A172 (cell line): ENCODE measurements around the gene U2AF2. TPM values are rescaled to one million over a fixed set of nuclear protein-coding genes. Genes with fewer than 3 reads are reported as not detected.
A peak's percentile ranks its signal among the peaks of the same experiment; 100 is the strongest.

Experiments used
- DNase-seq: peaks from one replicate; pipeline ENCODE4 v3.0.0-alpha.2; 2015; ENCODE audit warnings: low spot score
- total RNA-seq: library from RNA; depleted of rRNA; stranded (reverse); fragments of >200 nt; shearing (Covaris generic); gene quantifications from 2 replicates; pipeline ENCODE4 v1.2.3, GENCODE V29; 2014

U2AF2 gene
- total RNA-seq, 1 experiment from 2014 or later, result 143 TPM

DNA sequence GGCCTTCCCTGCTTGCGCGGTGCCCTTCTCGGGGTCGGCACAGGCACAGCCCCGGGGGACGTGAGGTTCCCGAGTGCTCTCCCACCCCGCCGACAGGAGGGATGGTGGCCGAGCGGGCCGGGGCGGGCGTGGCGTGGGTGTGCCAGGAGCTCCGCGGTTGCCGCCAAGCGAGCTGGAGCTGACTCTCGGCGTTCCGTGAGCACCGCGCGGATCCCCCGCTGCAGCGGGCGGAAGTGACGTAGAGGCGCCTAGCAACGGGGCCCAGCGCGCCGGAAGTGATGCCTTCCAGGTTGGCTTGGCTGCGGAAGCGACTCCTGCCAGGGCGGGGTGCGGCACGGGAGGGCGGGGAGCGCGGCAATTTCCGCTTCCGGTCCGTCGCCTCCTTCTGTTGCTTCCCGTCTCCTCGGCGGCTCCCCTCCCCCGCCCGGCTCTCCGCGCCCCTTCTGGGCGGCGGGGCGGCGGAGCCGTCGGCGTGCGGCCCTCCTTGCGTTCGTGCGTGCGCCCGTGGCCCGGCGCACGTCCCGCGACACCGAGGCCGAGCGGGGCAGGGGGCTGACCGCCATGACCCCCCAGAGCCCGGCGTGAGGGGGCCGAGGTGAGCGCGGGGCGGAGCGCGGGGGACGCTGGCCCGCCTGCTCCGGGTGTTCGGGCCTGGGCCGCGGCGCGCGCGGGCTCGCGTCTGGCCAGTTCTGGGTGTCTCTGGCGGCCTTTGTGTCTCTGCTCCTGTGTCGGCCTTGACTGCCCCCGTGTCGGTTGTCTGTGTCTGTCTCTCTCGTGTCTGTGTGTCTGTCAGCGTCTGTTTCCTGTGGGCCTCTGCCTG is 20.2 kb downstream of the U2AF2 start, which contains the start of gene EPN1:
Gene EPN1 (plus strand): TSS at position 386 of the 820 bp plus-strand sequence. CDS start 3,402 bp downstream, outside the sequence.
- peak; percentile 98 for DNase-seq

DNA sequence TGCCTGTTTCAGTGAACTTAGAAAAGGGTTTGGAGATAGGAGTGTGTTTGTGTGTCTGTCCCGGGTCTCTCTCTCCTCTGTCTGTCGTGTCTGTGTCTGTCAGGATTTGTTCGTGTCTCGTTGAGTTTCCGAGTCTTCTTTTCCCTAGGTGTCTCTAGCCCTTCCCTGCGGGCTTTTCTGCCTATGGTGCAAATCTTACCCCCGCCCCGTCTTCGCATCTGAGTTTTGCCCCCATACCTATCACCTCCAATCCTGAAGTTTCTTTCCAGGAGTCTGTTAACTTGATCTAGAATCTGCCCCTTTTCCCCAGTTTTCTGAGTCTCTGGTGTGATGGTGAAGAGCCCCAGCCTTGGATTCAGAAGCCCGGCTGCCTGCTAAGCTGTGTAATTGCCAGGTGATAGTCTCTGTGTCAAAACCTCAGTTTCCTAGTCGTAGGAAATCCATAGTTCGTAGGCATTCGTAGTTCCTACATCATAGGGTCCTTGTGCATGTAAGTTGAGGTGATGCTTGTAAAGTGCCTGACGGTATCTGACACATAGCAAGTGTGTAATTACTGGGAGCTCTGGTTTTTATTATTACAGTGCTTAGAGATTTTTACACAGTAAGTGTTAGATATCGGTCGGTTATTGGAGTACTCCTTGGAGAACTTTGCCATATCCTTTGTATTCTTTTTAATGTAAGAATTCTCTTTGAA is 21.0 kb downstream of the U2AF2 start:
- DNase-seq, result no peak

DNA sequence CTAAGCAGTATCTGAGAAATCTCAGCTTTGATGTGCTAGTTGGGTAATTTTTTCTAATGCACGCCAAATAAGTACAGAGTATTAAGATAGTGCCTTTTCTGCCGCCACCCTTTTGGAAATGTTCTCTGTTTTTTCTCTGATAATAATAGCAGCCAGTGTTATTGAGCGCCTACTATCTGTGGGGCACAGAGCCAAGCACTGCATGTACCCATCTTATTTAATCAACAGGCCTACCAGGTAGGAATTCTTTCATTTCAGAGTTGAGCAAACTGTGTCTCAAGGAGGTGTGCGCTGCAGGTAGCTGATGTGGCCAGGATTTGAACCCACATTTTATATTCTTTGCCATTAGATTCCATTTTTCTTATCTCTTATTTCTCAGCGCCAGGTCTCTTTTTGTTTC is 21.5 kb downstream of the U2AF2 start:
- no peak for DNase-seq

DNA sequence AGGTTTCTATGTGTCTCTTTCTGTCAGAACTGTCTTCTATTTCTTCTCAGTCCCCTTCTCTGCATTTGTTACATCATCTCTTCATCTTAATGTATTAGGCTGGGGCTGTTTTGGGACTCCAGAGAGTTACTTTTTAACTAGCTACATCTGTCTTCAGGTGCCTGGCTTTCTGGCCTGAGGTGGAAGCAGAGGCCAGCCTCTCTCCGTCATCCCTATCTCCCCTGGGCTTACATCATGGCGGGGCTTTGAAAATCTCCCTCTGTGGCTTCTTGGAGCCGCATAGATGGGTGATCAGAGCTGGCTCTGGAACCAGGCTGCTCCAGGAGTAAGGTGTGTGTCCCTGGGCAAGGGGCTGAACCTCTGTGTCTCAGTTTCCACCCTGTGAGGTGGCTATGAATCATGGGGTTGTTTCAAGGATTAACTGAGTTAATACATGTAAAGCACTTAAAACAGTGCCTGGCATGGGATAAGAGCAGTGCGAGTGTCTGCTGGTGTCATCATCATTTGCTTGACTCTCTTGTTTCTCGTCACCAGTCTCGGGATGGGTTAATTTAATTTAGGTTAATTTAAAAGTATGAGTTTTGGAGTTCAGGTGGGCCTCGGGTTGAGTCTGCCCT is 22.2 kb downstream of the U2AF2 start:
- no peak for DNase-seq

DNA sequence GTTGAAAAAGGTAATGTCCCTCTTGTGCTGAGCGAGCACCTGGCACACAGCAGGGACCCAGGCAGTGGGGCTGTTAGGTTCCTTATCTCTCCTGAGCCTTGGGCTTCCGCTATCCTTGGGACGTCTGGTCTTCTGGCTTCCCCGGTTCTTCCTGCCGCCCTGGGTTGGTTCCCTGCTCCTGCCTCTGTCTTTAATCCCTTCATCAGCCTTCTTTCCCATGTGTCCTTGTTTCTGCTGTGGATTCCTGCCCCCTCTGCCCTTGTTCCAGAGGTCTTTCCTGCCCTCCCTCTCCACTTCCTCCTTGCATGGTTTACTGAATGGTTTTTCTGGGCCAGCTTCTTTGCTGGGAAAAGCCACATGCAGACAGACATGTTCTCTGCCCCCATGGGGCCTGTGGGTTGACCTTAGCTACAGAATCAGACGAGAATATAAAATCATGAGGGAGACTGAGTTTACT is 22.8 kb downstream of the U2AF2 start:
- DNase-seq, result no peak

DNA sequence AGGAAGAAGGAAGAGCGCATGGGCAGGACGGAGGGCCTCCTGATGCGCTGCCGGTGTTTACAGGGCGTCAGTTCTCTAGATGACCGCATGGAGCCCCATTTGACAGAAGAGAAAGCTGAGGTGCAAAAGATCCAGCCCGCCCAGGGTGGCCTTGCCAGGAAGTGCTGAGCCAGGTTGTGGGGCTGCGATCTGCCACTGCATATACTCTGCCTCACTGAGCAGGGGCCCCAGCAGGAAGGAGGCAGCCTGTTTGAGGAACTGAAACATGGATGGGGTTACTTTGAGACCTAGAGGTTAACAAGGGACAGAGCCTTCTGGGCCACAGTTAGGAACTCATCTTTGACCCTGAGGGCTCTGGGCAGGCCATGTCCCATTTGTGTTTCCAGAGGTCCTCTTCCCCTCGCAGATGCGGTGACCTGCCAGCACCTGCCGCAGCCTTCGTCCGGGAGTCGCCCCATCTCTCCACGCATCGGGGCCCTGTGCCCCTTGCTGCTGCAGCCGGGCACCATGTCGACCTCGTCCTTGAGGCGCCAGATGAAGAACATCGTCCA is 23.4 kb downstream of the U2AF2 start:
- no peak for DNase-seq

DNA sequence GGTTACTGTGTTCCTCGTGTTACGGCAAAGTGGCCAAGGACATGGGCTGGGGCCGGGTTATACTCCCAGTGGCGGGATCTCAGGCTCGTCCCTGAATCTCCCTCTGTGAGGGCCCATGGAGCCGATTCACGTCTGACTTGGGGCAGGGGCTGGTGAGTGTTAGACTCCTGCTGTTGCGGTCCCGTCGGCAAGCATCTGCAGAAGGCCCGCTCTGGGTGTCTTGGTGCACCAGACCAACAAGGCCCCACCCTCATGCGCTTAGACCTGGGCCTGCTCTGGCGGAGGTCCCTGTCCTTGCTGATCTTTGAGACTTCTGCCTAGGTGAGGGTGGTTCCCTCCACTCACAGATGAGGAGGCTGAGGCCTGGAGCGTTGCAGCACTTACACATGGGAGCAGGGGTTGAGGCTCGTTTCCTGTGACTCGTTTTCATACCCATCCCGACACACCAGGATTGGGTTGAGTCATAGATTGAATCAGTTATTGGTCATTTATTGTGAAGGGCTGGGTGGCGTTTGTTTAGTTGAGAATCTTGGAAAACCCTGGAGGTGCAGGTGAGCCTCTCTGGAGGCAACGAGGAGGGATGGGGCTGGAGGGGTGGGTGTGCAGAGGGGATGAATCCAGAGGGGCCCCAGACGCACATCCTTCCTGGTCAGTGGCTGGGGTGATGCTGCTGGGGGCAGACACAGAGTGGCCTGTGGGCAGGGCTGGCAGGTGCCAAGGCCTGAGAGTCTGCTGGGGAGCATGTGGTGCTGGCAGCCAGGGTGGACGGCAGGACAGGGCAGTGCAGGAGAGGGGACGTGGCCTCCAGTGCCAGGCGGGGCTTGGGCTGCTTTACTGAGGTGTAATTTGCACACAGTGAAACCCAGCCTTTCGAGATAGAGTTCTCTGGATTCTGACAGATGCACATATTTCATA is 24.8 kb downstream of the U2AF2 start:
- DNase-seq, result no peak

DNA sequence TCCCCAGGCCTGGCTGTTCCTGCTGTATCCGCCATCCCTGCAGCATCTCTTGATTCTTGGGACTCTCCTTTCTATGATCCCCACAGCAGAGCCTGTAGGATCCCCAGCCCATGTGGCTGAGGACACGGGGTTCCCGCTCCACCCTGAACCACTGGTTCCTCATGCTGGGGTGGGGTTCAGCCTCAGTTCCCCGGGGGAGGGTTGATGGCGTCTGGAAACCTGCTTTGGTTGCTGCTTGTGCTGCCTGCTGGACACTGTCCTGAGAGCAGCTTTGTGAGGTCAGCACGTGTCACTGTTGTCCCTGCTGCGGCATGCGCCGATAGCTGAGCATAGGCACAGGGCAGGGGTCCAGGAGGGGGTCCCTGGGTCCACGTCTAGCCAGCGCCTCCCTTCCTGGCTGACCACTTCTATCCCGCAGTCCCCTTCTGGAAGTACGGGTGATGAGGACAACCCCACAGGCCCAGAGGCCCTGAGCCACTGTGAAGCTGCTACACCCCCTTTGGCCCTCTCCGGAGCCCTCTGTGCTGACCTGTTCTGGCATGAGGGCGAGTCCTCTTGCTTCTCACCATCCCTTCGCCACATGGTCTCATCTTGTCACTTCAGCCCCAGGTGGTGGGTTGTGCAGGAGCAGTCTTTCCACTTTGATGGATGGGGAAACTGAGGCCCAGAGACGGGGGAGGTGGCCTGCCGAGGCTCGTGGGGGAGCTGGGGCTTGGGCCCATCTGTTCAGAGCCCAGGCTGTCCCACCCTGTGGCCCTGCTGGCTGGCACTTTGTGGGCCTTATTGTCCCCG is 25.7 kb downstream of the U2AF2 start:
- DNase-seq, result no peak

DNA sequence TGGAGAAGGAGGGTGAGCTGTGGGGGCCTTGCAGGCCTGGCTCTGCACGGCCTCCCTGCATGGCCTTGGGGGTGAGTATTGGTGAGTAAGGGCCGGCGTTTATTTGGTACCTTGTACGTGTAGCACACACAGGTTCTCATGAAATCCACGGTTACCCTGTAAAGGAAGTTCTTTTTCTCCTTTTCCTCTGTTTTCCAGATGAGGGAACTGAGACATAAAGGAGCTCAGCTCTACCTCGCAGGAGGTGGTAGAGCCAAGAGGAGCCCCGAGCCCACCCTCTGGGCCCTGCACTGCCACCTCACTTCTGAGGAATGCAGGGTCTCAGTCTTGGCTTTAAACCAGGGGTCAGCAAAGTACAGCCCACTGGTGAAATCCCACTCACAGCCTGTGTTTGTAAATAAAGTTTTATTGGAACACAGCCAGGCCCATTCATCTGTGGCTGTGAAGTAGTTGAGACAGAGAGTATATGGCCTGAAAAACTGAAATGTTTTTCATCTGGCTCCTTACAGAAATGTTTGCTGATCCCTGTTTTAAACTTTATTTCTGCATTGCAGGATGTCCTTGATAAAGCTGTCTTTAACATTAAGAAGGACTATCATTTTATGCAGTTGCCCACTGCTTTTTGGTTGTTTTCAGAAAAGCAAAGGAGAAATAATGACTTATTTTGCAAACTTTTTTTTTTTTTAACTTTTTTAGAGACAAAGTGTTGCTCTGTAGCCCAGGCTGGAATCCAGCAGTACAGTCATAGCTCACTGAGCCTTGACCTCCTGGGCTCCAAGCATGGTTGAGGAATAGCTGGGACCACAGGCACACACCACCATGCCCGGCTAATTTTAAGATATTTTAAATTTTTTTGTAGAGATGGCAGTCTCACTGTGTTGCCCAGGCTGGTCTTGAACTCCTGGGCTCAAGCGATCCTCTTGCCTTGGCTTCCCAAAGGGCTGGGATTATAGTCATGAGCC is 26.6 kb downstream of the U2AF2 start:
- DNase-seq, result no peak

DNA sequence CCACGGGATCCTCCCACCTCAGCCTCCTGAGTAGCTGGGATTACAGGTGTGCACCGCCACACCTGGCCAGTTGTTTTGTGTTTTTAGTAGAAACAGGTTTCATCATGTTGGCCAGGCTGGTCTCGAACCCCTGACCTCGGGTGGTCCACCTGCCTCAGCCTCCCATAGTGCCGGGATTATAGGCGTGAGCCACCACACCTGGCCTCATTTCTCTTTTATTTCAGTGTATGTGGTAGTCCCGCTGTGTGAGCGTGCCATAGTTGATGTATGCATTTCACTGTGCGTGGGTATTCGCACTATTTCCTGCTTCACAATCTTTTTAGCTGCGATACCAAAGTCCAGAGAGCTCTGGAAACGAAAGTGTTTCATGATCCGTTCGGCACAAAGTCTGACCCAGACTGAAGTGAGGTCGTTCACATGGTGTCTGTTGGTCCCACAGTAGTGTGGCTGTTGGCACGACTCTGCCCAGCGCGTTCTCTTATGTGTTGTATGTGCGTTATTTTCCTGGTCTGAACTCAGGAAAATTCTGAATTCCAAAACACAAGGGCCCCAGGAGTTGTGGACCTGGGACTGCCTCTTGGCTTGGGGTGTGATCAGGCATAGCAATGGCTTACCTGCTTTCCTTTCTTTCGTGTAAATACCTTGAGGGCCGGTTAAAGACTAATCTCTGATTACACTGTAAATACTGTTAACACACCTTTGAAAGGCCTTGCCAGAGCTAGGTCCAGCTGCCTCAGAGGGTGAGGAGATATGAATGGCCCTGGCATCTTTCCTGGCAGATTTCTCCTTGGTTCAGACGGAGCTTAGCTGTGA is 28.8 kb downstream of the U2AF2 start:
- no peak for DNase-seq

DNA sequence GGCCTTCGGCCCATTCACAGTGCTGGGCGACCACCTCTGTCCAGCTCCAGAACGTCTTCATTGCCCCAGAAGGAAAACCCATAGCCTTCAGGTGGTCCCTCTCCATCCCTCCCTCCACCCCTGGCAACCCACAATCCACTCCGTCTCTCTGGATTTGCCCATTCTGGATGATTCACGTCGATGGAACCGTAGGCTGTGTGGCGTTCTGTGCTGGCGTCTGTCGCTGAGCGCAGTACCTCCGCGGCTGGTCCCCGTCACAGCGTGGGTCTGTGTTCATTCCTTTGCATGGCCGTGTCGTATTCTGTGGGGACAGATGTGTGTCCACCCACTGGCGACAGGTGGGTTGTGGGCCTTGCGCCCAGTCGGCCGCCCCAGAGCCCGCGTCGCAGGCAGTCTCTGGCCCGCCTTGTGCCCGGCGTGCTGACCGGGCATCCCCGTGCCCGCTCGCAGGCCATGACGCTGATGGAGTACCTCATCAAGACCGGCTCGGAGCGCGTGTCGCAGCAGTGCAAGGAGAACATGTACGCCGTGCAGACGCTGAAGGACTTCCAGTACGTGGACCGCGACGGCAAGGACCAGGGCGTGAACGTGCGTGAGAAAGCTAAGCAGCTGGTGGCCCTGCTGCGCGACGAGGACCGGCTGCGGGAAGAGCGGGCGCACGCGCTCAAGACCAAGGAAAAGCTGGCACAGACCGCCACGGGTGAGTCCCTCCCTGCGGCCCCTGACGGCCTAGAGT is 30.3 kb downstream of the U2AF2 start:
- no peak for DNase-seq

DNA sequence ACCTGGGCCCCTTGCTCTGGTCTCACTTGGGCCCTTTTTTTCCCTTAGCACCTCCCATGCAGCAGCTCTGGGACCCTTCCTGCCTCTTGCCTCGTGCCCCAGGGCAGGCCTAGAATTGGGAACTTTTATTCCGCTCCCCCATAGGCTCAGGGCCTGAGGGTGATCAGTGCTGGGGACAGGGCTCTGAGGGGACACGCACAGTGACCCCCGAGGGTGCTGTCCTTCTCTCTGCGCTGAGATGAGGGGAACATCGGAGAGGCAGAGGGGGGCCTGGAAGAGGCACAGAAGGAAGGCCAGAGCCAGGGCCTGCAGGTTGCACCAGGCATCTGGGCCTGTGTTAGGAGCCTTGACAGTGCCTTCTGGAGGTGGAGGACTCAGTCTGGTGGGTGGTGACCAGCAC is 30.9 kb downstream of the U2AF2 start:
- no peak for DNase-seq

DNA sequence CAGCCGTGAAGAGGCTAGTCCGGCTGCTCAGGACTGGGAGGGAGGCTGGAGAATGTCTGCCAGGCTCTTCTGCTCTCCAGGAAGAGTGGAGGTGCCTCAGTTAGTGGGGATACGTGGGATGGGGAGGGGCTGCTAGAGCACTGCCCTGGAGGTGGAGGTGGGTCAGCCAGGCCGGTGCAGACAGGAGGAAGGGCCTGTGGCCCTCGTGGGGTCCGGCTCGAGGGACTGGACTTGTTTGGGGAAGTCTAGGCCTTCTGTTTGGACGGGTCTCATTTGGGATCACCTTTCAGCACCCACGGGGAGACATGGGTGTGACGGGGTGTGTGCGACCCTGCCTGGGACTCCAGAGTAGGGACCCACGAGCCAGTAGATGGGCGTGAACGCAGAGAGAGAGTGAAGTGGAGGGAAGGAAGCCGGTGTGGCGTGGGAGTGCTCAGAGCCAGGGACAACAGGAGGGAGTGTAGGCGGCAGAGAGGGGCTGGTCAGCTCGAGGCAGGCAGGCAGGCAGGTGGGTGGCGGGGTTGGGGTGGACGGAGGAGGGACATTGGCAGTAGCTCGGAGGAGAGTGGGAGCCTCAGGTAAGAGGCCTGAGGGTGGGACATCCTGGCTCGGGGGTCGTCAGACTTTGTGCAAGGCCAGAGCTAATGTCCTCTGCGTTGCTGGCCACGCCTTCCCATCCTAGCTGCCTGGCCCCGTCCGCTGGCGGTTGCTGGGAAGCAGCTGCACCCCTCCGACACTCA is 31.6 kb downstream of the U2AF2 start:
- DNase-seq, result no peak

DNA sequence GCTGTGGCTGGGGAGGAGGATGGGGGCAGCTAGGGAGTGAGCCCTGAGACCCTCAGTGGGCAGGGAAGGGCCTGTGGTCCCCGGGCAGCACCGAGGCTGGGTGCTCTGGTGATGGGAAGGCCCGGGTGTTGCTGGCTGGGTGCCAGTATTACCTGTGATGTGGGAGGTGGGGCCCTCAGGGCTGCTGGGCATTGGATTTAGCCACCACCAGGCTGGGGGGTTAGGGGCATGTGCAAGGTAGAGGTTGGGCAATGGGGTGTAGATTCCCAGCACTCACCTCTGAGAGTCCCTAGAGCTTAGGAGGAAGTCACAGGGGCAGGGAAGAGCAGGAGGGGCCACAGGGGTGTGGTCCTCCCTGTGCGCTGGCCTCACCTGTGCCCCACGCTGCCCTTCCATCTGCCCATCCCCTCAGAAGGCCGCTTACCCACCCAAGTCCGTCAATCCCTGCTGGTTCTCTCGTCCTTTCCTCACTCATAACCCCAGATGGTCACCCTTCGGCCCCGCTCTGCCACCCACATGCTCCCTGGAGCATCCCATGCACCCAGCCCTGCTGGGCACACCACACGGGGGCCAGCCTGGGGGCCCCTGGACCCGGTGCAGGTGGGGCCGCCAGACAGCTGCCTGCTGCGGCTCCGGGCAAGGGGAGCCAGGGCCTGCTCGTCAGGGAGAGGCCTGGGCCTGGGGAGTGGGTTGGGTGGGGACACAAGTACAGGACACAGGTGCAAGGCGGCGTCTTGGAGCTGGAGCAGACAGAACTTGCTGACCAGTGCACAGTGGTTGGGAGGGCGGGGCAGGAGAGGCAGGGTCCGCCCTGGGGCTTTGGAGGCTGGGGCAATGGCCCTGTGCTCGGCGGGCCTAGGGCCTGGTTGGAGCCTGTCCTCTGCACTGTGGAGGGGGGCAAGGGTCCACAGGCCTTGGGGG is 32.7 kb downstream of the U2AF2 start:
- no peak for DNase-seq

DNA sequence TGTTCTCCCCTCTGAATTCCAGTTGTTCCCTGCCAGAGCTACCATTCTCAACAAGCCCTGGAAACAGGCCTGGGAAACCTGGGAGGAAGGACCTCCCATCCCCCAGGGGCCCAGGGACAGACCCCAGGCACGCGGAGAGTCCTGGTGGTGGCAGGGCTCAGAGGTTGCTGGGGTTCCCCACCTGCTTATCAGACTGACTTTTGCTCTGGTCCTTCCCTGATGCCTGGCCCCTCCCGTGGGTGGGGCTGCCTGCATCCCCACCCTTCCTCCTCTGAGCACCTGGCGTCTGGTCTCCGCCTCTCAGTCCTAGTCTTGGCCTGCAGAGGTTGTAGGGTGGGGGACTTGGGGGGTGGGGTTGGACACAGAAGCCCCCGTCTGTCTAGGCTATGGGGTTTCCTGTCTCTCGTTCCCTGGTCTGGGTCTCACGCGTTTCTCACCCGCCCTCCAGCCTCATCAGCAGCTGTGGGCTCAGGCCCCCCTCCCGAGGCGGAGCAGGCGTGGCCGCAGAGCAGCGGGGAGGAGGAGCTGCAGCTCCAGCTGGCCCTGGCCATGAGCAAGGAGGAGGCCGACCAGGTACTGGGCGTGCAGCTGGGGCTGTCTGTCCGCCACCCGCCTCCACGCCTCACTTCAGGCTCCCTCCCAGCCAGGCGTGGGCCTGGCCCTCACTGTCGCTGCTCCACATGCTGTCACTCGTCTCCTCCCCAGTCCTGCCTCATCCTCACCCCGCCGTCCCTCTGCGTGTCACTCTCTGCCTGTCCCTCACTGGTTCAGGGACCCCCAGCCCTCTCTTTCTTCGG is 33.8 kb downstream of the U2AF2 start:
- DNase-seq, result no peak
